Activated naive CD4-positive, alpha-beta T cell treated with anti-CD3 and anti-CD28 coated beads, Interleukin-2, amount 10 ng/mL, durations not matched to agents 7 days and 5 days (primary cell): ENCODE measurements around the gene RAB40AL.
"Not testable (repeated sequence)": the region's sequence is repeated elsewhere in the genome, so short reads cannot be mapped to it uniquely, and the experiment has no call there.

Experiments used
- CTCF ChIA-PET: fragments of 350-600 bp; sonication (Branson Sonifier 250); formaldehyde crosslinking; loops from one replicate; lab custom pipeline; 2021; ENCODE audit warnings: antibody characterized with exemption; lab: Charles Lee
- DNase-seq: peaks from one replicate; pipeline ENCODE4 v3.0.0-alpha.2; 2020
- H3K27ac Mint-ChIP-seq: one replicate; pipeline ENCODE4 v1.8.0; 2021; ENCODE audit warnings: mild to moderate bottlenecking, moderate library complexity, mixed read lengths
- H3K27me3 Mint-ChIP-seq: one replicate; pipeline ENCODE4 v1.8.0; 2021; ENCODE audit warnings: mild to moderate bottlenecking, mixed read lengths
- H3K36me3 Mint-ChIP-seq: one replicate; pipeline ENCODE4 v1.8.0; 2021; ENCODE audit warnings: mixed read lengths
- H3K4me1 Mint-ChIP-seq: one replicate; pipeline ENCODE4 v1.8.0; 2021; ENCODE audit warnings: mixed read lengths
- H3K4me3 Mint-ChIP-seq: one replicate; pipeline ENCODE4 v1.8.0; 2021; ENCODE audit warnings: mild to moderate bottlenecking, moderate library complexity, mixed read lengths
- H3K9me3 Mint-ChIP-seq: one replicate; pipeline ENCODE4 v1.8.0; 2021; ENCODE audit warnings: mixed read lengths

Gene RAB40AL

GRCh38 chrX:102966701-102967100 is 29.6 kb downstream of the RAB40AL start:
- H3K9me3 Mint-ChIP-seq: peaks cover 2% of the 10 kb centered on the region
- H3K36me3 Mint-ChIP-seq: no peaks in the 10 kb centered on the region
- H3K4me3 Mint-ChIP-seq: no peak overlapping the region
- no peak for DNase-seq
- peaks cover 4% of the 10 kb centered on the region for H3K27me3 Mint-ChIP-seq
- no peak overlapping the region for H3K27ac Mint-ChIP-seq
- H3K4me1 Mint-ChIP-seq: no peaks in the 10 kb centered on the region
- CTCF ChIA-PET: no interaction called here

GRCh38 chrX:102968216-102968615 is 31.1 kb downstream of the RAB40AL start:
- Mint-ChIP-seq H3K4me3 (no peak overlapping the region), H3K36me3 (no peaks in the 10 kb centered on the region), H3K27me3 (peaks cover 4% of the 10 kb centered on the region), H3K9me3 (peaks cover 2% of the 10 kb centered on the region), H3K27ac (no peak overlapping the region), H3K4me1 (no peaks in the 10 kb centered on the region)
- DNase-seq: no peak
- CTCF ChIA-PET: no interaction called here

GRCh38 chrX:102971536-102971935 is 34.5 kb downstream of the RAB40AL start:
- DNase-seq, H3K27ac Mint-ChIP-seq, H3K9me3 Mint-ChIP-seq, H3K4me1 Mint-ChIP-seq, H3K27me3 Mint-ChIP-seq, H3K4me3 Mint-ChIP-seq, H3K36me3 Mint-ChIP-seq, CTCF ChIA-PET: not testable (repeated sequence)

- H3K4me1 Mint-ChIP-seq: no peaks in the 10 kb centered on the region
- no peak for DNase-seq
- H3K36me3 Mint-ChIP-seq: no peaks in the 10 kb centered on the region
- no peaks in the 10 kb centered on the region for H3K27me3 Mint-ChIP-seq
- CTCF ChIA-PET: no interaction called here
- H3K4me3 Mint-ChIP-seq: no peak overlapping the region
- H3K9me3 Mint-ChIP-seq: peaks cover 6% of the 10 kb centered on the region
- no peak overlapping the region for H3K27ac Mint-ChIP-seq
These were observed 37.9 kb downstream of the RAB40AL start for GRCh38 chrX:102975016-102975415.

- no peak overlapping the region for H3K27ac Mint-ChIP-seq
- no peaks in the 10 kb centered on the region for H3K27me3 Mint-ChIP-seq
- peaks cover 5% of the 10 kb centered on the region for H3K9me3 Mint-ChIP-seq
- no peak overlapping the region for H3K4me3 Mint-ChIP-seq
- DNase-seq: no peak
- H3K36me3 Mint-ChIP-seq: no peaks in the 10 kb centered on the region
- CTCF ChIA-PET: no interaction called here
- no peaks in the 10 kb centered on the region for H3K4me1 Mint-ChIP-seq
These were observed 39.2 kb downstream of the RAB40AL start for GRCh38 chrX:102976286-102976685.

- Mint-ChIP-seq H3K4me1 (no peaks in the 10 kb centered on the region), H3K9me3 (peaks cover 5% of the 10 kb centered on the region), H3K36me3 (no peaks in the 10 kb centered on the region), H3K27ac (no peak overlapping the region), H3K4me3 (no peak overlapping the region), H3K27me3 (no peaks in the 10 kb centered on the region)
- CTCF ChIA-PET: no interaction called here
- DNase-seq: no peak
These were observed 39.9 kb downstream of the RAB40AL start for GRCh38 chrX:102976793-102977495.

- CTCF ChIA-PET: no interaction called here
- Mint-ChIP-seq H3K9me3 (peaks cover 1% of the 10 kb centered on the region), H3K4me3 (no peak overlapping the region)
These were observed 41.5 kb downstream of the RAB40AL start for GRCh38 chrX:102978594-102978993.

GRCh38 chrX:102979536-102979935 is 42.5 kb downstream of the RAB40AL start:
- Mint-ChIP-seq H3K36me3 (no peaks in the 10 kb centered on the region), H3K4me1 (no peaks in the 10 kb centered on the region), H3K27ac (no peak overlapping the region), H3K4me3 (no peak overlapping the region), H3K27me3 (no peaks in the 10 kb centered on the region), H3K9me3 (no peaks in the 10 kb centered on the region)
- DNase-seq: no peak
- CTCF ChIA-PET: no interaction called here

More at GRCh38 chrX:102978594-102978993, 41.5 kb downstream of the RAB40AL start:
- no peaks in the 10 kb centered on the region for H3K27me3 Mint-ChIP-seq
- H3K27ac Mint-ChIP-seq: no peak overlapping the region
- H3K4me1 Mint-ChIP-seq: no peaks in the 10 kb centered on the region
- DNase-seq: no peak
- no peaks in the 10 kb centered on the region for H3K36me3 Mint-ChIP-seq

- H3K9me3 Mint-ChIP-seq: no peaks in the 10 kb centered on the region
- H3K27ac Mint-ChIP-seq: no peak overlapping the region
- CTCF ChIA-PET: interaction anchor here (0.6 kb wide), 1 partner anchor 146 kb away, joined by 3 read pairs; no protein-coding TSS in a partner anchor
- no peaks in the 10 kb centered on the region for H3K27me3 Mint-ChIP-seq
- H3K36me3 Mint-ChIP-seq: no peaks in the 10 kb centered on the region
- H3K4me1 Mint-ChIP-seq: no peaks in the 10 kb centered on the region
- DNase-seq: no peak
- H3K4me3 Mint-ChIP-seq: no peak overlapping the region
These were observed 46.1 kb downstream of the RAB40AL start for GRCh38 chrX:102983205-102983604.

- CTCF ChIA-PET: no interaction called here
- H3K4me3 Mint-ChIP-seq: no peak overlapping the region
- no peaks in the 10 kb centered on the region for H3K9me3 Mint-ChIP-seq
- H3K4me1 Mint-ChIP-seq: no peaks in the 10 kb centered on the region
- no peak for DNase-seq
- no peak overlapping the region for H3K27ac Mint-ChIP-seq
- no peaks in the 10 kb centered on the region for H3K27me3 Mint-ChIP-seq
- no peaks in the 10 kb centered on the region for H3K36me3 Mint-ChIP-seq
These were observed 48.1 kb downstream of the RAB40AL start for GRCh38 chrX:102985192-102985591.
